Skeletal muscle satellite cell (primary cell): Measurements from ENCODE around the gene ADAP1.

Source experiments
- H3K27me3 ChIP-seq: 2 replicates; pipeline ENCODE4 v1.7.0; 2013; ENCODE audit warnings: low read length; ENCODE audit not compliant: control insufficient read depth, insufficient read depth
- H3K36me3 ChIP-seq: 2 replicates; pipeline ENCODE4 v1.7.0; 2013; ENCODE audit warnings: mild to moderate bottlenecking, control low read depth, low read length; ENCODE audit not compliant: insufficient read depth
- H3K4me1 ChIP-seq: 2 replicates; pipeline ENCODE4 v1.7.0; 2013; ENCODE audit warnings: low read length; ENCODE audit not compliant: control insufficient read depth, insufficient read depth
- H3K4me2 ChIP-seq: 2 replicates; pipeline ENCODE4 v1.7.0; 2013; ENCODE audit warnings: mild to moderate bottlenecking, low read length
- H3K4me3 ChIP-seq: 2 replicates; pipeline ENCODE4 v1.7.0; 2013; ENCODE audit warnings: low read length
- H3K9ac ChIP-seq: 2 replicates; pipeline ENCODE4 v1.7.0; 2013; ENCODE audit warnings: mild to moderate bottlenecking, low read depth, low read length, moderate library complexity
- H3K9me3 ChIP-seq: replicated peaks from 2 replicates; pipeline ENCODE4 v1.7.0; 2013; ENCODE audit warnings: mild to moderate bottlenecking, control low read depth, low read length

The ADAP1 gene

GRCh38 chr7:936386-937054 lies 18.0 kb downstream of the ADAP1 start:
- peaks cover 5% of the 10 kb centered on the region for H3K9me3 ChIP-seq
- peaks cover 25% of the 10 kb centered on the region for H3K27me3 ChIP-seq
- H3K36me3 ChIP-seq: no peaks in the 10 kb centered on the region
- peaks cover 7% of the 10 kb centered on the region for H3K4me1 ChIP-seq
- H3K9ac ChIP-seq: no peak overlapping the region
- no peak overlapping the region for H3K4me2 ChIP-seq
- no peak overlapping the region for H3K4me3 ChIP-seq

DNA sequence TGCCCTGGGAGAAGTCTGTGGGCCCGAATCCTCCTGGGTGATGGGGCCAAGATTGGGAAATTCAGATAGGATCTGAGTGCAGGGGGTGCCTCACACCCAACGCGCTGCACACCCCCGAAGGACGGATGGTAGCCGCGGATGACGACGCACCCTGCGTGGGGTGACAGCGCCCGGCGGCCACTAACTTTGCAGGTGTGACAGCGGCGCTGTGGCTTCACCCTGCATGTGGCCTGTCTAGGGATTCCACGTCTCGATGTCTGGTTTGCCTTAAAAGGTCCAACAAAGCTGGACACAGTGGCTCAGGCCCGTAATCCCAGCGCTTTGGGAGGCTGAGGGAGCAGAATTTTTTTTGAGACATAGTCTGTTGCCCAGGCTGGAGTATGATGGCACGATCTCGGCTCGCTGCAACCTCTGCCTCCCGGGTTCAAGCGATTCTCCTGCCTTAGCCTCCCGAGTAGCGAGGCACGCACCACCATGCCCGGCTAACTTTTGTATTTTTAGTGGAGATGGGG lies 18.6 kb downstream of the ADAP1 start:
- H3K36me3 ChIP-seq: no peaks in the 10 kb centered on the region
- peaks cover 5% of the 10 kb centered on the region for H3K9me3 ChIP-seq
- H3K27me3 ChIP-seq: peaks cover 24% of the 10 kb centered on the region
- no peak overlapping the region for H3K9ac ChIP-seq
- H3K4me3 ChIP-seq: no peak overlapping the region
- peaks cover 7% of the 10 kb centered on the region for H3K4me1 ChIP-seq
- no peak overlapping the region for H3K4me2 ChIP-seq

DNA sequence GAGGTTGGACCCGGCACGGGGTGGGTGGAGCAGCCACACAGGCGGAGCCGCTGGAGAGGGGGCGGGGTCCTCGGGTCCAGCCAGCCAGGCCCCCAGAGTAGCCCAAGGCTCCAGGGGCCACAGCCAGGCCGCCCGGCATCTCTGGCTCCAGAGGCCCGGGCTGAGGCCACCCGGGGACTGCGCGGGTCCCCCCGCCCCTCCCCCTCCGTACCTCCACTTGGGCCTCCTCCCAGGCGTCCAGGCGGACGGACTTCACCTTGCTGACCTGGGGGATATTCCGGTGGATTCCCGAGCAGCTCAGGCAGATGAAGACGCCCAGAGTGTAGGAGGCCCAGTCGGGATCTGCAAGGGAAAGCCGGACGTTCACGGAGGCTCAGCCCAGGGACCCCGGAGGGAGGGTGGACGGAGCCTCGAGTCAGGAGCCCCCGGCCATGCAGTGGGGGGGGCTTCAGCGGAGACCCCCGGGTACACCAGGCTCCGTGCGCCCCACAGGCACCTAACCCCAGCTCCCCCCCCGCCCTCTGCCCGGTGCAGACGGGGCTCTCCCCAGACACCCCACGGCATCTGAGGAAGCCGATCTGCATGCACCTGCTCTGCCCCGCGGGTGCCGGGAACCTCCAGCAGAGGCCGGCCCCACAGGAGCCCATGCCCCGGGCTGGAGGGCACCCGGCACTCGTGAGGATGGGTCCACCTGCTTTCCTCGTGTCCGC lies 19.2 kb downstream of the ADAP1 start:
- Histone ChIP-seq H3K27me3 (peaks cover 18% of the 10 kb centered on the region), H3K9me3 (peaks cover 1% of the 10 kb centered on the region), H3K4me3 (no peak overlapping the region), H3K4me1 (peaks cover 7% of the 10 kb centered on the region), H3K36me3 (no peaks in the 10 kb centered on the region), H3K4me2 (no peak overlapping the region), H3K9ac (no peak overlapping the region)

GRCh38 chr7:934469-935163 lies 19.9 kb downstream of the ADAP1 start:
- H3K4me1 ChIP-seq: peaks cover 7% of the 10 kb centered on the region
- H3K9me3 ChIP-seq: no peaks in the 10 kb centered on the region
- H3K4me2 ChIP-seq: no peak overlapping the region
- no peak overlapping the region for H3K4me3 ChIP-seq
- peaks cover 11% of the 10 kb centered on the region for H3K27me3 ChIP-seq
- no peaks in the 10 kb centered on the region for H3K36me3 ChIP-seq
- H3K9ac ChIP-seq: no peak overlapping the region

DNA sequence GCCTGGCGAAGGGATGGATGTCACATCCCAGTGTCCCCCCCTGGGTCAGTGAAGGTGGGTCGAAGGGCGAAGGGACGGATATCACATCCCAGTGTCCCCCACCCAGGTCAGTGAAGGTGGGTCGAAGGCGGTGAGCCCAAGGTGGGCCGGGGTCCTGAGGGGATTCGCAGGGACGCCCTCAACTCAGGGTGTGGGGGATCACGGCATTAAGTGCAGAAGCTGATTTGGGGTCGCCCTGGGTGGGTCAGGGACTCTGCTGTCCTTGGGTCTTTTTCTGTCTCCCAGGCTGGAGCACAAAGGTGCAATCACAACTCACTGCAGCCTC lies 21.9 kb downstream of the ADAP1 start:
- Histone ChIP-seq H3K36me3 (no peaks in the 10 kb centered on the region), H3K4me1 (peaks cover 19% of the 10 kb centered on the region), H3K9ac (no peak overlapping the region), H3K9me3 (no peaks in the 10 kb centered on the region), H3K4me3 (no peak overlapping the region), H3K4me2 (no peak overlapping the region), H3K27me3 (peaks cover 9% of the 10 kb centered on the region)

DNA sequence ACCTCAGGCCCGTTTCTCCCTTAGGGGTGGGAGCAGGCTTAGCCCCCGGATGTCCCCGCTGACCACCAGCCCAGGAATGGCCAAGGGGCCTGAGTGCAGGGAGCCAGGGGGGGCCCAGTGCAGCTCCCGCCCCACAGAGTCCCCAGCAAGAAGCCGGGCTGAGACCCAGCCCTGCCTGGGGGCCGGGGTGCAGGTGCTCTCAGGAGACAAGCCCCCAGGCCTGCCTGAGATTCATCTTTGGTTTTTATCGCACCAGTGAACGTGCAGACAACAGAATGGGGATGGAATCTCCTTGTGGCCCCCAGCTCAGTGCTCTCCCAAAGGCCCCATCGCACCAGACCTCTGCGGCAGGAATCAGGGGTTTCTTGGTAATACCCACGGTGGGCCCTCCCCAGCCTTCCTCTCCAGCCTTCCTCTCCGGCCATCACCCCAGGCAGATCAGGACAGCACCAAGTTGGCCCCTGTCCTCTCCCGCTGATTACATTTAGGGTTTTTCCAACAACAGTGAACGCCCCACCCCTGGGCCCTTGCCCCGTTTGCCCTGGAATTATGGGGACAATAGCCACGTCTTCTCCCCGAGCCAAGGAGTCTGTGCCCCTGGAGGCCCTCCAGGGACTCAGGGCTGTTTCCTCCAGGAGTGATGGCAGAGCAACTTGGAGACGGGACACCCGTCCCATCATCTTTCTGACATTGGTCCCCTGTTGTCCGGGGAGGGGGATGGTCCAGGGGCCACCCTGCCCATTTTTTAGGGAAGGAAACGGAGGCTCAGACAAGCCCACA lies 22.4 kb downstream of the ADAP1 start:
- H3K36me3 ChIP-seq: no peaks in the 10 kb centered on the region
- peaks cover 9% of the 10 kb centered on the region for H3K27me3 ChIP-seq
- no peak overlapping the region for H3K4me3 ChIP-seq
- peaks cover 19% of the 10 kb centered on the region for H3K4me1 ChIP-seq
- no peak overlapping the region for H3K4me2 ChIP-seq
- H3K9me3 ChIP-seq: no peaks in the 10 kb centered on the region
- H3K9ac ChIP-seq: no peak overlapping the region

DNA sequence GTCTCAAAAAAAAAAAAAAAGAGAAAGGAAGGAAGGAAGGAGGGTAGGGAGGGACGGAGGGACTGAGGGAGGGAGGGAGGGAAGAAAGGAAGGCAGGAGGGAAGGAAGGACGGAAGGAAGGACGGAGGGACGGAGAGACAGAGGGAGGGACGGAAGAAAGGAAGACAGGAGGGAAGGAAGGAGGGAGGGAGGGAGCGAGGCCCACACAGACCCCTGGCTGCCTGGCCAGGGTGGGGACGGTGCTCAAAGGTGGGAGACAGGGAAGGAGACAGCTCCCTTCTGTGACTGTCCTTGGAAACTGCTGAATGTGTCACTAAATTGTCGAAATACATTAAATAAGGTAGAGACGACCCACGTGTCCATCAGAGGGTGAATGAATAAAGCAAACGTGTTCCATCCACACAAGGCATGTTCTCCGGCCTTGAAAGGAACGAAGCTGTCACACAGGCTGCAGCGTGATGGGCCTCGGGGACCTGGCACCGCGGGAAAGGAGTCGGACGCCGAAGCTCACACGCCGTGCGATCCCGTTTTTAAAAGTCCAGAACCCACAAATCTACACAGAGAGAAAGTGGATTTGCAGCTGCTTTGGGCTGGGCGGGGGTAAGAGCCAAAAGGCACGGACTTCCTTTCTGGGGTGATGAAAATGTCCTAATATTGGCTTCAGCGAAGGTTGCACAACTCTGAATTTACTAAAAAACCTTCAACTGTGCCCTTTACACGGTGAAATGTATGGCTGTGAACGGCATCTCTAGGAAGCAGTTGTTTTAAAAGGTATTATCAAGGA lies 23.3 kb downstream of the ADAP1 start:
- H3K27me3 ChIP-seq: peaks cover 9% of the 10 kb centered on the region

GRCh38 chr7:929311-929711 lies 25.2 kb downstream of the ADAP1 start:
- H3K4me1 ChIP-seq: peaks cover 19% of the 10 kb centered on the region
- peaks cover 9% of the 10 kb centered on the region for H3K27me3 ChIP-seq
- H3K4me2 ChIP-seq: no peak overlapping the region
- no peak overlapping the region for H3K4me3 ChIP-seq
- no peaks in the 10 kb centered on the region for H3K36me3 ChIP-seq
- H3K9me3 ChIP-seq: no peaks in the 10 kb centered on the region
- no peak overlapping the region for H3K9ac ChIP-seq

More for the DNA sequence above, 23.3 kb downstream of the ADAP1 start:
- no peaks in the 10 kb centered on the region for H3K36me3 ChIP-seq
- peaks cover 12% of the 10 kb centered on the region for H3K4me1 ChIP-seq
- H3K9ac ChIP-seq: no peak overlapping the region
- H3K4me2 ChIP-seq: no peak overlapping the region
- no peaks in the 10 kb centered on the region for H3K9me3 ChIP-seq
- no peak overlapping the region for H3K4me3 ChIP-seq

GRCh38 chr7:927031-927671 lies 27.3 kb downstream of the ADAP1 start:
- no peak overlapping the region for H3K4me3 ChIP-seq
- H3K4me1 ChIP-seq: peaks cover 29% of the 10 kb centered on the region
- no peaks in the 10 kb centered on the region for H3K36me3 ChIP-seq
- H3K9me3 ChIP-seq: no peaks in the 10 kb centered on the region
- H3K9ac ChIP-seq: no peak overlapping the region
- H3K4me2 ChIP-seq: no peak overlapping the region
- peaks cover 5% of the 10 kb centered on the region for H3K27me3 ChIP-seq
